HG02870 (cell line): Measurements from ENCODE around the gene RGS19.
"Not testable (repeated sequence)": the region's sequence is repeated elsewhere in the genome, so short reads cannot be mapped to it uniquely, and the experiment has no call there.

Source experiments
- ATAC-seq: cut with Tn5 transposase; IDR thresholded peaks from one replicate; pipeline ENCODE4 v1.9.1; 2021; ENCODE audit warnings: mild to moderate bottlenecking, moderate library complexity; ENCODE audit not compliant: unreplicated experiment

RGS19 gene

GRCh38 chr20:64079273-64080012 lies at the start of gene RGS19:
RGS19 (minus strand) TSS chr20:64079518; CDS start chr20:64076886, 2,632 bp downstream.
- no peak for ATAC-seq

GRCh38 chr20:64123517-64123916 lies 44.2 kb upstream of the RGS19 start:
- ATAC-seq: not testable (repeated sequence)

DNA sequence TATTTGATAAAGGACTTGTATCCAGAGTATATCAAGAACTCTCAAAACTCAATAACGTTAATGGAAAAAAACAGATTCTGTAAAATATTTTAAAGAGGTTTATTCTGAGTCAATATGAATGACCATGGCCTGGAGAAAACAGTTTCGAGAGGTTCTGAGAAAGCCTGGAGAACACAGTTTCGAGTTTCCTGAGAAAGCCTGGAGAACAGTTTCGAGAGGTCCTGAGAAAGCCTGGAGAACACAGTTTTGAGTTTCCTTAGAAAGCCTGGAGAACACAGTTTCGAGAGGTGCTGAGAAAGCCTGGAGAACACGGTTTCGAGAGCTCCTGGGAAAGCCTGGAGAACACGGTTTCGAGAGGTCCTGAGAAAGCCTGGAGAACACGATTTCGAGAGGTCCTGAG lies 43.6 kb upstream of the RGS19 start:
- not testable (repeated sequence) for ATAC-seq

DNA sequence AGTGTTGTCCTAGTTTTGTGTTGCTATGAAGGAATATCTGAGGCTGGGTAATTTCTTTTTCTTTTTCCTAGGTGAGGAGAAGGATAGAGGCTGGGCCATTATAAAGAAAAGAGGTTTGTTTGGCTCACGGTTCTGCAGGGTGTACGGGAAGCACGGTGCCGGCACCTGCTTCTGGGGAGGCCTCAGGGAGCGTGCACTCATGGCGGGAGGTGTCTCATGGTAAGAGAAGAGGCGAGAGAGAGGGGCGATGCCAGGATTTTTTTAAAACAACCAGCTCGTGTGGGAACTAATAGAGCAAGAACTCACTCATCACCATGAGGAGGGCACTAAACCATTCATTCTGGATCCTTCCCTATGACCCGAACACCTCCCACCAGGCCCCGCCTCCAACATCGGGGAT lies 42.3 kb upstream of the RGS19 start:
- no peak for ATAC-seq

DNA sequence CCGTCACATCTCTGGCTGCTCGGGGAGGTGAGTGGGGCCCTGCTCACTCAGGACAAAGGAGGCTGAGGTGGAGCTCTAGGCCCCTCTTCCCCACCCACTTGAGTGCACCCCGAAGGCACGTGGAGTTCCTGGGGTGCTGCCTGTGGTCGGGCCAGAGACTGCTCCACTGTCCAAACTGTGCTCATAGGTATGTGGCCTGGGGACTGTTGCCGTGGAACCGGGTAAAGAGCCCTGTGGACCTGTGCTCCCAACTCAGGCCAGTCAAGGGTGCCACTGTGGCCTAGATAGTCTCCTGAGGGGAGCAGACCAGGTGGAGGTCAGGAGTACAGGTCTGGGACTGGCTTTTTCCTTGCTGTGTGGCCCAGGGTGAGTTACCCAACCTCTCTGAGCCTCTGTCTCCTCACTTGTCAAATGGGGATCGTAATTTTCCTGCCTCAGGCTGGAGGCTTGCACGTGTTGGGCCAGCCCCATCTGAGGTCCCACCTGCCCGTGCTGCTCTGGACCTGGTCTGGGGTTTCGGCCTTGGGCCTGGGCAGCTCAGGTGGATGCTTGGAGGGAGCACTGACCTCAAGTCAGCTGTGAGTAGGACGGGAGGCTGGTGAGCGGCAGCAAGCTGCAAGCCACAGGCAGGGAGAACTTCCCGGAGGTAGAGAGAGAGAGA lies 40.5 kb upstream of the RGS19 start:
- ATAC-seq: no peak

- ATAC-seq: no peak
Observed at GRCh38 chr20:64119301-64119680, 40.0 kb upstream of the RGS19 start.

- ATAC-seq: not testable (repeated sequence)
Observed at GRCh38 chr20:64117432-64117777, 38.1 kb upstream of the RGS19 start.

DNA sequence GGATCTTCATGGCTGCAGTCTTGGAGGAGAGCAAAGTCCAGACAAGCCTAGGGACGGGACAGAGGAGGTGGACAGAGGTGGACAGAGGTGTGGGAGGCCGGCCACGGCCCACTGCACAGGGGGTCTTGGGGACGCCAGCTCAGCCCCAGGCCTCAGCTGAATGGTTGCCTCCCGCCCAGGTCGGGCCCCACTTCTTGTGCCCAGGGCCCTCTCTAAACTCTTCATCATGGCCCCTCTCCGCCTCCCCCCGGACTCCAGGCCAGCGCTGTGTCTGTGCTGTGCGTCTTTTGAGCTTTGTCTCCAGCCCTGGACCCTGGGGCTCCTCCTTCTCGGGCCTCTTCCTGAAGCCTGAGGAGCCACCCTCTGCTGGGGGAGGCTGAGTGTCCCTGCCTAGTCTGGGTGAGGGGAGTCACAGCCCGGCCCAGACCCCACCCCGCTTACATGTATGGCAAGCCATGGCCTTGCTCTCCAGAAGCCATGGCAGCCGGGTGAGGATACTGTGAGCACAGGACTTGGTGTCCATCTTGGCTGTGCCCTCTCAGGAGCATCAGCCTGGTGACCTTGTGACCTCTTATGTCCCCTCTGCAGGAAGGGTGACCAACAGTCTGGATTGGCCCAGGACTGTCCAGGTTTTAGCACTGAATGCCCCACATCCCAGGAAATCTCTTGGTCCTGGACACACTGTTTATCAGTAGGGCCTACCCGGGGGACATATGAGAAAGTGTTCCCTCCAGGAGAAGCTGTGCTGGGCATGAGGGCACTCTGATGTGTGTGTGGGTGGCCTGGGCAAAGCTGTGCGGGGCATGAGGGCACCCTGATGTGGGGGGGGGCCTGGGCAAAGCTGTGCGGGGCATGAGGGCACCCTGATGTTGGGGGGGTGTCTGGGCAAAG lies 37.5 kb upstream of the RGS19 start:
- no peak for ATAC-seq

DNA sequence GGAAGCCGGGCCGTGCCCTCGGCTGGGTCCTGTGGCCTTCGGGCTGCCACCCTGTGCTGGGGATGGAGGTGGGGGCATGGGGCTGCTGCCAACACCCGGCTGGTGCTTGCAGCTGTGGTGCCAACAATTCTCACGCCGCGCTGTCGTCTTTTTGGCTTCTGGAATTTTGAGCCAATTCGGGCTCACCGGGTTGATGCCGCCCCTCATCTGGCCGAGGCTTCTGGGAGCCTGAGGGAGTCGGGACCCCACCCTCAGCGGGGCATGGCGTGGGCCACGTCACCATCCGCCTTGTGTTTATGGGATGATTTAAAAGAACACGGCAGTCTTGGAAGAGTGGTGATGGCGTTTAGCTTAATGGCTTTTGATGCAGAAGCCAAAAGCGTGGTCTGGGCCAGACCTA lies 36.7 kb upstream of the RGS19 start:
- no peak for ATAC-seq

GRCh38 chr20:64115171-64115911 lies 36.0 kb upstream of the RGS19 start:
- no peak for ATAC-seq

DNA sequence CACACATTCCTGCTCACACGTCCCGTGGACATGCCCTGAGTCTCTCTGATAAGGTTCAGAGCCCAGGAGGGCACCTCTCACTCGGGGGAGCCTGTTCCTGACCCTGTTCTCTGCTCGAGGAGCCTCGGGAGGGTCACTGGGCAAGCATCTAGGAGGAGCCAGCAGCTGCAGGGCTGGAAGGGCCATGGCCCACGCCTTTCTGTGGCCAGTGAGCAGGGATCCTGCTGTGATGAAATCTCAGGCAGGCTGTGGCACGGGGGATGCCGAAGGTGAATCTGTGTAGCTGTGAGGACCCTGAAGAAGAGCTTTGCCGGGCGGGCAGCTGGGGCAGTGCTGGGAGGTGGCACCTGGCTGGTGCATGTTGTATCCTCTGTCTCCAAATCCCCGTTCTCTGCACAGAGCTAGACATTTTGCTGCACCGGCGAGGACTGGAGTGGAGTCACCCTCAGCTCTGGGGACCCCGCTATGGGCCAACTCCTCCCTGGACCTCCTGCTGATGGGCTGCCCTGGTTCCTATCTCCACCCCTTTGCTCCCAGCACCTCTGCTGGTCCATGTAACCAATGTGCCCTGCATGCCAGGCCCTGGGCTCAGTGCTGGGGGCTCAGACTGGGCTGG lies 35.1 kb upstream of the RGS19 start:
- no peak for ATAC-seq

DNA sequence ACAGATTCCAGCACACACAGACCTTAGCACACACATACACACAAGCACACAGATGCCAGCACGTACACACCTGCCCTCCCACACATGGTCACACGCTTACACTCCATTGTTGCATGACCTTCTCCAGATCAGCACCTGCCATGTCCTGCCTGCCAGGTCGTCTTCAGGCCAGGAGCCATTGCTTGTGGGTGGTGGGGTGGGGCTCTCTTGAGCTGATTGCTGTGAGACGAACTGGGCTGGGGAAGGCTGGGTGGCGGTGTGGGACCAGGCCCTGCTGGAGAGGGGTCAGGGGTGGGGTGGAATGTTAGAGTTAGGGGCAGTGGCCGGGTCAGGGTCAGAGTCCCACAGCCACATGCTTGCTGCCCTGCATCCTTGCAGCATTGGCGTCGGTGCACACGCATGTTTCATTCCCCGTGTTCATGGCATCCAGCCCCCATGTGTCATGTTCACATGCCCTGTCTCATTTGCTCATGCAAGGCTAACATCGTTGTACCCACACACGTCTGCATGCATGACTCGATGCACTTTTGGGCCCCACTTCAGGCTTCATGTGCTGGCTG lies 34.6 kb upstream of the RGS19 start:
- no peak for ATAC-seq

DNA sequence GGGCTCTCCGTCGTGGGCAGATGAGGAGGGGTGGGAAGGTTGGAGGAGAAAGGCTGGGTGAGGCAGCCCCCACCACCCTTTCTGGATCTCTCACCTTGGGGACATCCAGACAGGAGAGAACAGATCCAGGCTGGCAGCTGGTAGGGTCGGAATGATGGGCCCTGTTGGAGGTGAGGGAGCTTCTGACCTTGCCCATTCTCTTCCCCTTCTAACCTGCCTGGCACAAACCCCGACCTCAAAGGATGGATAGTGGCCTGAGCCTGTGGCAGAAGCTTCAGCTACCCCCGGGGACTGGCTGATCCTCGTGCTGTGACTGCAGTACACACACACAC lies 34.1 kb upstream of the RGS19 start:
- ATAC-seq: no peak

DNA sequence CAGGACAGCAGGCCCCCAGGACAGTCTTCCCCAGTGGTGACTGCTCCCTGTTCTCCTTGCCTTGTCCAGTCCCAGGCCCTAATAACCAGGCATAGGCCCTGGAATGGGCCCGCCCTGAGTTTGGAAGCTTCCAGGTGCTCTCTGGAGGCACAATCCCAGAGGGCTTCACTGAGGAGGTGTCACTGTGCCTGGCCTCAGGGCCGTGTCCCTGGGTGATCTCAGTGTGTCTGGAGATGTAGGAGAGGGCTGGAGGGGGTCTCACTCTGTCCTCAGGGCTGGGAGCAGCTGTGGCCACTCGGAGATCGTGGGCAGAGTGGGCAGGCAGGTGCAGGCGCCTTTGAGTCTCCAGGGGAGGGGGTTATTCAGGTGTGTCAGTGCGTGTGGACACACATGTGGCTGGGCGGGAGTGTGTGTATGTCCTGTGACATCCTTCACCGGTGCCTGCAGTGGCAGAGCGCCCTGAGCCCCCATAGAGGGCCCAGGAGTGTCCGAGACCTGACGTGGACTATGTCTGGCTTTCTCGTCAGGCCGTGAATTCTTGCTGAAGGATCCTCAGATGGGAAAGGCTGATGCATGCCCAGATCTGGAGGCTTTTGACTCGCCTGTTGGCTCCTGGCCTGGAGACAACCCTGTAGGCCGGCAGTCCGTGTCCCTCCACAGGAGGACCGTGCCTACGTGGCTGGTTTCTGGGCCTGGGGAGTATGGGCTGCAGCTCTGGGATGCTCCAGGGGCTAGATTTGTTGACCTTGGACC lies 33.5 kb upstream of the RGS19 start:
- ATAC-seq: no peak

GRCh38 chr20:64111841-64112641 lies 32.7 kb upstream of the RGS19 start:
- ATAC-seq: no peak

DNA sequence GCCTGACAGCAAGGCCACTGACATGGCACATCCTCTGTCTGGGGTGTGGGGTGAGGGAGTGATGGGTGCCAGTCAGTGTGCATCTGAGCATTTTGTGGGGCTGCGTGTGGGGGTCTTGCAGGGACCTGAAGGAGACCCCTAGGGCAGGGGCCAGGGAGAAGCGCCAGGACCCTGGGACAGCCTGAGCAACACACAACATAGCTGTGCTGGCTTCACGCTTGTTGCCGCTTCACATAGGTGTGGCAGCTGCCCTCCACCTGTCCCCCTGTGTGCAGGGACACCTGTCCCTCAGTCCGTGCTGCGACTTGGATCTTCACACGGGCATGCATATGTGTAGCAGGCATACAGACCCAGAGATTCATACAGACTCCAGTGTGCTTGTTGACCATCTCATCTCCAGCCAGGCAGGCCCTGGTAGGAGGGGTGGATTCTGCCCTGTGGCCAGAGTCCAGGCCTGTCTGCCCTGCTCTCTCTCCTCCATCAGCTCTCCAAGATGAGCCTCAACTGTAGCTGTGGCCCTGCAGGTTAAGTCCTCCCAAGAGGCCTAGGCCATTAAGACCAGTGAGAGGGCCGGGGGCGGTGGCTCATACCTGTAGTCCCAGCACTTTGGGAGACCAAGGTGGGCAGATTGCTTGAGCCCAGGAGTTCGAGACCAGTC lies 31.2 kb upstream of the RGS19 start:
- ATAC-seq: no peak

GRCh38 chr20:64109831-64110391 lies 30.6 kb upstream of the RGS19 start:
- ATAC-seq: no peak
